ENCODE results near the gene TRPM2.

TRPM2 gene

DNA sequence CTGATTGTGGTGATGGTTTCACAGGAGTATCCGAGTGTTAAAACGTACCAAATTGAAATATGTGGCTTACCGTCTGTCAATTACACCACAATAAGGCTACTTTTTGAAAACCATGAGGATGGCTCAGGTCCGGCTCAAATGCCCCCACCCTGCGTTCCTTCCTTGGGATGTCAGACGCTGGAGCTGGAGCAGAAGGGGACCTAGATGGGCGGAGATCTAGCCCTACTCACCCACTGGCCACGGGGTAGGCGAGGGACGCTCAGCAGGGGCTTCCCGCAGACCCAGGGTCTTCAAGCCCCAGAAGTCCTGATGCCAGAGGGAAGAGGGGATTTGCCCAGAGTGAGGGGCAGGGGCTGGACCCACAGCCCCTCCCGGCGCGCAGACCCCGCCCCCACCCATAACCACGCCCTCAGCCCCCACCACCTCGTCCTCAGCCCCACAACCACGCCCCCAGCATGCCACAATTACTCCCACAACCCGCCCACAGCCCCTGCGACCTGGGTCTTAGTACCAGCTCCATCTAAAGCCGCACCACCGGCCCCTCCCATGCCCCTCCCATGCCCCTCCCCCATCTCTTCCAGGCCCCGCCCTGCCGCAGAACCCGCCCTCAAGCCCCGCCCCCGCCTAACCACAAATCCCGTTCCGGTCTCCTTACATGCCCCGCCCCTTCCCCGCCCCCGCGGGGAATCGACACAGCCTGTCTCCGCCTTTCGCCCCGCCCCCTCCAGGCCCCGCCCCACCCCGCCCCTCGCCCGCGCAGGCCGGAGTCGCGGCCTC lies 101.5 kb downstream of the TRPM2 start, which contains the start of gene LRRC3:
Gene LRRC3 (plus strand): TSS at position 764 of the 777 bp plus-strand sequence. CDS start 1,135 bp downstream, outside the sequence.
- Histone ChIP-seq H3K27ac (no peak within 1 kb of the TSS), H3K4me3 (peak within 1 kb of the TSS; percentile 84)
- TF ChIP-seq, protein P1, sequence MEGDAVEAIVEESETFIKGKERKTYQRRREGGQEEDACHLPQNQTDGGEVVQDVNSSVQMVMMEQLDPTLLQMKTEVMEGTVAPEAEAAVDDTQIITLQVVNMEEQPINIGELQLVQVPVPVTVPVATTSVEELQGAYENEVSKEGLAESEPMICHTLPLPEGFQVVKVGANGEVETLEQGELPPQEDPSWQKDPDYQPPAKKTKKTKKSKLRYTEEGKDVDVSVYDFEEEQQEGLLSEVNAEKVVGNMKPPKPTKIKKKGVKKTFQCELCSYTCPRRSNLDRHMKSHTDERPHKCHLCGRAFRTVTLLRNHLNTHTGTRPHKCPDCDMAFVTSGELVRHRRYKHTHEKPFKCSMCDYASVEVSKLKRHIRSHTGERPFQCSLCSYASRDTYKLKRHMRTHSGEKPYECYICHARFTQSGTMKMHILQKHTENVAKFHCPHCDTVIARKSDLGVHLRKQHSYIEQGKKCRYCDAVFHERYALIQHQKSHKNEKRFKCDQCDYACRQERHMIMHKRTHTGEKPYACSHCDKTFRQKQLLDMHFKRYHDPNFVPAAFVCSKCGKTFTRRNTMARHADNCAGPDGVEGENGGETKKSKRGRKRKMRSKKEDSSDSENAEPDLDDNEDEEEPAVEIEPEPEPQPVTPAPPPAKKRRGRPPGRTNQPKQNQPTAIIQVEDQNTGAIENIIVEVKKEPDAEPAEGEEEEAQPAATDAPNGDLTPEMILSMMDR (IDR thresholded peaks at IDR 0.05), result no peak
- DNase-seq (ENCODE audit: low spot score), result peak; percentile 83

DNA sequence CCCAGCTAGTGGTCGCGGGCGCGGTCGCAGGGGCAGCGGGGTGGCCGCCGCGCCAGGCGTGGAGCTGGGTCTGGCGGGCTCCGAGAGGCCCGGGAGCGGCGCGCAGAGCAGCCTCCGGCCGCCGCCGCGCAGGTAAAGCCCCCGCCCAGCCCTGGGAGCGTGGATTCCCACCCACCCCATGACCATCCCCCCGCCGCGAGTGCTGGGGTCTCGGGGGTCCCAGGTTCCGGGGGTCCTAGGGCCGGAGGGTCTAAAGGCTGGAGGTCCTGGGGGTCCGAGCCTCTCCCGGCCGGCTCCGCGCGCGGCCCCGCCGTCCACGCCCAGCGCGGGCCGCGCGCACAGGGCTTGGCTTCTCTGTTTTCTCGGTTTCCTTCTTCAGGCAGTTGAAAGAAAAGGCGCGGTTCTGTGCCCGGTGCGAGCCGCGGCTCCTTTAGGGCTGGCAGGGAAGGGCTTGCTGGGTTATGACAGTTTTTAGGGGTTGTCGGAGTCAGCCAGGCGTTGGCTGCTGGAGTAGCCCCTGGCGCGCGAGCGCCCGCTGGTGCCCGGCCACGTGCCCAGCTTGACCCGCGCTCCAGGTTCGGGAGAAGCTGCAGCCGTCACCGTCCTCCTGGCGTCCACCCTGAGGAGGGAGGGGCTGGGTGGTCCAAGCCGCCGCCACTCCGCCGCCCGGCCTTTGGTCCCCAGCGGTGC lies 102.2 kb downstream of the TRPM2 start:
- Histone ChIP-seq H3K4me3 (peak overlapping the region; percentile 84), H3K27ac (no peak overlapping the region)
- DNase-seq (ENCODE audit: low spot score), result no peak
- TF ChIP-seq, protein P1 (IDR thresholded peaks at IDR 0.05), result no peak

DNA sequence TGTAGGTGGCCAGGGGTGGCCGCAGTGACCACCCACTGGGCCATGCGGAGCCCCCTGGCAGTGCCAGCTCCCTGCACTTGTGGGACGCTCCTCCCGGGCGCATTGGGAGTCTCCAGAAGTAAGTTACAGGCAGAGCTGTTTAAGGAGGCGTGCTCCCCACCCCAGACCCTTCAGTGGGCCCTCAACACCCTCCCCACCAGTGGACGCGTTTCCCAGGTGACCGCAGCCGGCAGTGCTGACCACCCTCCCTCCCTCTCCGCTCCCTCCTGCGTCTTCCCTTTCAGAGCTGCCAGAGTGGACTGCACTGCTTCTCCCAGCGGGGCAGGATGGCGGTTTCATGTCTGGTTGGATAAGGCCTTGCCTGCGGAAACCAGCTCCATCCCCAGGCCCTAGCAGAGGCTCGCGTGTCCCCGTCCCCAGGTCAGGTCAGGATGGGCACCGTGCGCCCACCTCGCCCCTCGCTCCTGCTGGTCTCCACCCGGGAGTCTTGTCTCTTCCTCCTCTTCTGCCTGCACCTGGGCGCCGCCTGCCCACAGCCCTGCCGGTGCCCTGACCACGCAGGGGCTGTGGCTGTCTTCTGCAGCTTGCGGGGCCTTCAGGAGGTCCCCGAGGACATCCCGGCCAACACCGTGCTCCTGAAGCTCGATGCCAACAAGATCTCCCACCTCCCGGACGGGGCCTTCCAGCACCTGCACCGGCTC lies 102.9 kb downstream of the TRPM2 start:
- peak overlapping the region; percentile 84 for H3K4me3 ChIP-seq

DNA sequence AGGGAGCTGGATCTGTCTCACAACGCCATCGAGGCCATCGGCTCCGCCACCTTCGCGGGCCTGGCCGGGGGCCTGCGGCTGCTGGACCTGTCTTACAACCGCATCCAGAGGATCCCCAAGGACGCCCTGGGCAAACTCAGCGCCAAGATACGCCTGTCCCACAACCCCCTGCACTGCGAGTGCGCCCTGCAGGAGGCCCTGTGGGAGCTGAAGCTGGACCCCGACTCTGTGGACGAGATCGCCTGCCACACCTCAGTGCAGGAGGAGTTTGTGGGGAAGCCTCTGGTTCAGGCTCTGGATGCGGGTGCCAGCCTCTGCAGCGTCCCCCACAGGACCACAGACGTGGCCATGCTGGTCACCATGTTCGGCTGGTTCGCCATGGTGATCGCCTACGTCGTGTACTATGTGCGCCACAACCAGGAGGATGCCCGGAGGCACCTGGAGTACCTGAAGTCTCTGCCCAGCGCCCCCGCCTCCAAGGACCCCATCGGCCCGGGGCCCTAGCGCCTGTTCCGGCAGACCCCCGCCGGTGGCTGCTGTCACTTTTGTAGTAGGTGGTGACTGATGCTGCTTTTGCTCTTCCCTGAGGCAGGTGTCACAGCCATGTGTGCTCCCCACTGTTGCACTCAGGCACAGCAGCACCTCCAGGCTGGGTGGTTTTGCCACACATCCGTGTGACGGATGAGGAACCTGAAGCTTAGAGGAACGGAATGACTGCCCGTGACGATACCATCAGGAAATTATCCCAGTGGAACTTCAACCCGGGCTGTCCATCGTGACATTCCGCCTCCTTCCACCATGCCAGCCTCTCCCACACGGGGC lies 103.7 kb downstream of the TRPM2 start:
- Histone ChIP-seq H3K27ac (no peak overlapping the region), H3K4me3 (no peak overlapping the region)
- no peak for DNase-seq (ENCODE audit: low spot score)
- TF ChIP-seq, protein P1 (IDR thresholded peaks at IDR 0.05), result no peak

More for the DNA sequence above, 102.9 kb downstream of the TRPM2 start:
- no peak for DNase-seq (ENCODE audit: low spot score)
- TF ChIP-seq, protein P1 (IDR thresholded peaks at IDR 0.05), result no peak
- no peak overlapping the region for H3K27ac ChIP-seq

DNA sequence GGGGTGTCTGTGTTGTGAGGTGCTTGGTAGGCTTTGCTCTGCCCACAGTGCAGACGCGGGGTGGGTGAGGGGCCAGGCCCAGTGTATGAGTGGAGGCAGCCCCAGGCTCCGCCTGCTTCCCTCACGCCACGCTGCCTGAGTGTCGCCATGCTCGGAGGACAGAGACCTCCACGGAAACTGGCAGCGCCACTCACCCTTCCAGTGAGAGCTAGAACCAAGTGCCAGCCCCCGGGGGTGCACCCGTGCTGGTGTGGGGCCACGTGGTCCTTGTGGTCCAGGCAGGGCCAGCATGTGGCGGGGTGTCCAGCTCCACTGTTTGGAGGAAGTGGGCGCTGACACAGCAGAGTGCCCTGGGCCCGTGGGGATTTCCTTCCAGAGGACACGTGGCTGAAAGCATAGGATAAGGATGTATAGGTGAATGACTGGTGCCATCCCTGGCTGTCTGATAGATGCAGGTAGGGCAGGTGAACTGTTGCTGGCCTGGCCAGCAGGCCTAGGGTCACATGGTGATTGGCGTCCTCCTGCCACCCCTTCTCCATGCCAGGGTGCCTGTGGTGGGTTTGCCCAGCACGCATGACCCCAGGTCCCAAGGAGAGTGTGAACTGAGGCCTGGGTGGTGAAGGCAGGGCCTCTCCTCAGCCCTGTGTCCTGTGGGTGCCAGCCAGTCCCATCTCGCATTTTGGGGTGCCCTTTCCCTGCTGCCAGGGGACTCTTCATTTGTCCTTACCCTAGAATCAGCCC lies 105.7 kb downstream of the TRPM2 start:
- TF ChIP-seq, protein P1 (IDR thresholded peaks at IDR 0.05), result no peak

More for the DNA sequence above, 105.7 kb downstream of the TRPM2 start:
- DNase-seq (ENCODE audit: low spot score), result no peak
- no peak overlapping the region for H3K27ac ChIP-seq
- H3K4me3 ChIP-seq, result no peak overlapping the region

All from coronary artery (tissue), 2 donors.